HG02938 (cell line): Measurements from ENCODE around the gene RTN4R.
"Not testable (repeated sequence)": the region's sequence is repeated elsewhere in the genome, so short reads cannot be mapped to it uniquely, and the experiment has no call there.

Experiments
- ATAC-seq: cut with Tn5 transposase; IDR thresholded peaks from one replicate; pipeline ENCODE4 v1.9.1; 2021; ENCODE audit warnings: mild to moderate bottlenecking, moderate library complexity; ENCODE audit not compliant: unreplicated experiment

Gene RTN4R

DNA sequence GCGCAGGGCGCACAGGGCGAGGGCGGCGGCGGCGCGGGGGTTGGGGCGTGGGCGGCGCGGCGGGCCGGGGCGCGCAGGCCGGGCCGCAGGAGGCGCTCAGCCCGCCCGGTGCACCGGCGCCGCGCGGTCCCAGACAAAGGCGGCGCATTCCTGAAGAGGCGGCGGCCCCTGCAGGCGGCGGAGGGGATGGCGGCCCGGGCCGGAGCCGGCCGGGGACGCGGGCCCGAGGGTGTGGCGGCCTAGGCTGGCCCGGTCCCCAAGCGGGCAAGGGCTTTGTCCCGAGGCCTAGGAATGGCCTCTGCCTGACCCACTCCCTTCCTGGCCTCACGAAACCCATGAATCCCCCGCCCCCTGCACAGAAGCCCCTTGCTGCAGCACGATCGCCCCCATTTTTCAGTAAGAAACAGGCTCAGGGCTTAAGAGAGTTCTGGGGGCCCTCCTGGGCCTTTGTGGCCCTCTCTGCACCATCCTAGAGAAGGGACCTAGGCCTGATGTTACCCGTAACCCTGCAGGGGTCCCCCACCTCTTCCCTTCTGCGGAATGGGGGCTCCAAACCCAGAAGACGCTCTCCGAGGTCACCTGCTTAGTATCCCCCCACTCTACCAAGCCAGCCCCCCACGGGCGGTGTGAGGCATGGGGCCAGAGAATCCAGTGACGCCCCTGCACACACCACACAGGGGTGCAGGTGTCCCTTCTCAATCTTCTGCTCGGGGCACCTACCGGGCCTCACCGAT is at the start of gene RTN4R:
Gene RTN4R (minus strand): TSS at position 40 of the 734 bp plus-strand sequence. CDS start 226 bp downstream, outside the sequence.
- no peak for ATAC-seq

DNA sequence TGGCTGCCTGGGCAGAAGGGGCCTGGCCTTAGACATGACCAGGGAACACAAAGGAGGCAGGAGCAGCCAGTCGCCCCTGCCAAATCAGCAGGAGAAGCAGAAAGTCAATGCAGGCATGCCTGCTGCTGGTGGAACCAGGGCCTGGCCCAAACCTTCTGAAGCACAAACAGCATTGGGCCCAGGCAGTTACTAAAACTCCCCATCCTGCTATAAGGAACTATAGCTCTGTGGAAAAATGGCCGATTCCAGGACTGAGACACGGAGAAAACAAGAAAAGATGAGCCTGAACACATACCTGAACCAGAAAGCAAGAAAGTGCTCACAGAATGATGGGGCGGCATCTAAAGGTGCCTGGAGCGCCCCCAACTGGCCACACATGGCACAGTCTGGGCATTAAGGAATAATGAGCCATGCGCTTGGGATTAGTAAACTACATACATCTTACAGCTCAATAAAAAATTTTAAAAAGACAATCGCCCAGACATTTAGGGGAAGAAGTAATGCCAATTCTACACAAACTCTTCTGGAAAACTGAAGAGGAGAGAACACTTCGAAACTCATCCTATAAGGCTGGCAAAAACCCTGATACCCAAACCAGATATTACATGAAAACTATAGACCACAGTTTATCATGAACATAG is 49.4 kb upstream of the RTN4R start:
- ATAC-seq = not testable (repeated sequence)

GRCh38 chr22:20316844-20317401 is 48.8 kb upstream of the RTN4R start:
- ATAC-seq = no peak

GRCh38 chr22:20316217-20316843 is 48.2 kb upstream of the RTN4R start:
- no peak for ATAC-seq

DNA sequence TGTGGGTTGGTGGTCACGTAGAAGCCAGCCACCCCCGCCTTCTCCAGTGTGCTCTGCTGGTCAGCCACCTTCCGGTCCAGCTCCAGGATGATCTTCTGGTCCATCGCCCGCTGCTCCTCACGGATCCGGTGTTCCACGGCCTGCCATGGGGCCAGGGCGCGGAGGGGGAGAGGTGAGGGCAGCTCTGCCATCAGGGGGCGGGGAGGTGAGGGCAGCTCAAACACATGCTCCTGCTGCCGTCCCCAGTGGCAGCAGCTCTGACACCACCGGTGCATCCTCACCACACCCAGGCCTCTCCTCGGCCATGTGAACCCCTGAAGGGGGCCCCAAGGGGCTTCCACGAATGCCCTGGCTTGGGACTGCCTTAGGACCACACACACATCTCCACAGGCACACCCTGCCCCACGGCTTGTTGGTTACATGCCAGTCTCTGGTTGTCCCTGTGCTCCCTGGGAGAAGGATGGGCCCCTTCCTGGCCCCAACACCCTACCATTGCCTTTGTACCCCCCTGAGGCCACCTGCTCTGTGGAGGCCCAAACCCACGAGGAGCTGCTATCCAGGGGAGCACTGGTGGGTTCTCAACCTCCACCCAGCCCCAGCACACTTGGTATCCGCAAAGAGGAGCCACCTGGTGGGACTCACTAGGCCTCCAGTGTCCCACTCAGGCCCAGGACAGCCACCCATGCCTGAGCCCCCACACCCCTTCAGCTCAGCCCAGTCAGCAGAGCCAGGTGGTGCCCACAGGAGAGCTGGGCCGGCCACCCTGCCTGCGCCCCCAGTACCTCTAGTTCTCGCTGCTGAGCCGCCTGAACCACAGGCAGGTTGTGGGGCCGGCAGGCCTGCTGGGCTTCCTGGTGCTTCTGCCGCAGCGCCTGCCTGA is 47.5 kb upstream of the RTN4R start:
- ATAC-seq = no peak

- not testable (repeated sequence) for ATAC-seq
Observed at GRCh38 chr22:20314741-20315336, 46.7 kb upstream of the RTN4R start.

- not testable (repeated sequence) for ATAC-seq
Observed at GRCh38 chr22:20314206-20314605, 46.1 kb upstream of the RTN4R start.

- not testable (repeated sequence) for ATAC-seq
Observed at GRCh38 chr22:20313306-20314077, 45.4 kb upstream of the RTN4R start.

GRCh38 chr22:20312396-20313191 is 44.5 kb upstream of the RTN4R start:
- no peak for ATAC-seq

DNA sequence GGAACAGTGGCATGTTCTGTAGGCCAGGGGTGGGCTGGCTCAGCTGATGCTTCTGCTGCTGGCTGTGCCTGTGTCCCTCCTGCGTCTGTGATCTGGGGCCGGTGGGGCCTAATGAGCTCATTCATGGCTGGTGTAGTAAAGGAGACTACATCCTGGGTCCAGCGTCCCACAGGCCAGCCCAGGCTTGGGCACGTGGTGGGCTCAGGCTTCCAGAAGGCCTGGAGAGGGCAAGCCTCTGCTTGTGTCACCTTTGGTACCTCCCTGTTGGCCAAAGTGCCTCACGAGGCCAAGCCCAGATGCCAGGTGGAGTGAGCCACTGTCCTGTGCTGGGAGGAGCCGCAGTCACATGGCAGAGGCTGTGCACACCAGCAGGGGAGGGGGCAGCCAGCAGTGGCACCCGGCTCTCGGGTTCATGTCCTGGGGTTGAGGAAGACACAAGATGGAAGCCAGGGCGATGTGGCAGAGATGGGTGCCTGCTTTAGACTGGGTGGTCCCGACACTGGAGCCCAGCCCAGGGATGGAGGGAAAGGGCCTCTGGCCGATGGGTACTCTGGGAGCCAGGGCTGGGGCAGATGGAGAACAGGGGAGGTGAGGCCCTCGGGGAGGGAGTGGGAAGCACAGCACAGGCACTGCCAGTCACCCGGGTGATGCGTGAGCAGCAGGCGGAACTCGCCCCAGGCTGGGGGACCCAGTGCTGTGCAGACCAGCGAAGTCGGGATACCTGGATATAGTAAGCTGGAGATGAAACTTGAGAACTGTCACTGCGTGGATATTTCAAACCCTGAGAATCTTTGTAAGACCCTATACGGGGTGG is 43.3 kb upstream of the RTN4R start:
- ATAC-seq = not testable (repeated sequence)

DNA sequence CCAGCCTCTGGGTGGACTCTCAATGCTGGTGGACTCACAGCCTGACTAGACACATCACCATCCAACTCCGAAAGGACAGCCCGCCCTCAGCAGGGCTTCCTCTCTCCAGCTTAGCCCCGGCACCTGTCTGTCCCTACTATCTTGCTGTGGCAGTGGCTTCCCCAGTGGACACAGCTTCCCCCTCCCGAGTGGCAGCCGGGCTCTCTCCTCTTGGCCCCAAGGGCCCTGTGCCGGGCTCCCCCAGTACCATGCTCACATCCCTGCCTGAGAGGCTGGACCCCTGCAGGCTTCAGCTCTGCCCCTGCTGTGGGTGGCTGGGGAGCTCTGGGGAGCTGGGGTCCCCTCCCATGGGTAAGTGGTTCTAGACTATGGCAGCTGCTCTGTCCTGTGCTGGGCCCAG is 42.7 kb upstream of the RTN4R start:
- ATAC-seq = not testable (repeated sequence)

GRCh38 chr22:20310180-20310579 is 42.1 kb upstream of the RTN4R start:
- ATAC-seq = not testable (repeated sequence)

- not testable (repeated sequence) for ATAC-seq
Observed at GRCh38 chr22:20308806-20309650, 40.9 kb upstream of the RTN4R start.

- not testable (repeated sequence) for ATAC-seq
Observed at GRCh38 chr22:20307448-20308447, 39.6 kb upstream of the RTN4R start.

- not testable (repeated sequence) for ATAC-seq
Observed at GRCh38 chr22:20306646-20307447, 38.7 kb upstream of the RTN4R start.
